ENCODE data around the gene C20orf144.

DNA sequence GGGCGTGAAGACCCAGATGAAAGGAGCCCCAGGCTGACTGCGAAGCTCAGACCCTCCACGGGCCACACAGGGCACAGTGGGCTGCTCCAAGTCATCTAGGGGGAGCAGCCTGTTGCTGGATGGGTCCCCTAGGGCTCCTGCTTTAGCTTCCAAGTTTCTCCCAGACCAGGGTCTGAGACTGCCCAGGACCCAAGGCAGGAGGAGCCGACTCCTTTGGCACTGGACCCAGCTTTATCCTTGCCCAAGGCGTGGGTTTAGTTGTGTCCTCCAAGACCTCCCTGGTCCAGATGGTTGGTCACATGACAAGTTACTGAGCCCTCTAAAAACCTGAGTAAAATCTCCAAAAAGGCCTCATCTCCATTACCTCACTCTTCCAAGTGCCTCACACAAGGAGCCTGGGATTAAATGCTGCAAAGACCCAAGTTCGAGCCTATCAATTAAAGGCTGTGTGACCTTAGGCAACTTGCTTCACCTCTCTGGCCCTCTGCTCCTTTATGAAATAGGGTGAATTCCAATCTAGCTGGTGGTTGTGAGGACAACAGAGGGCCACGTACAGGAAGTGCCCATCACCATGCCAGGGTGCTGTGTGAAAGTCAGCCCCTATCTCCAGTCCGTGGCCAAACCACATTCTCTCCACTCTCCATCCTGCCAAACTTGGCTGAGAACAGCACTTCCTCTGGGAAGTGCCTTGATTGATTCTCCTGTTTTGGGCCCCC is 9.6 kb downstream of the C20orf144 start:
- TF ChIP-seq CTCF (IDR thresholded peaks at IDR 0.05) (no peak), EP300 (IDR thresholded peaks at IDR 0.05; ENCODE audit: low read depth) (no peak), POLR2A (IDR thresholded peaks at IDR 0.05) (no peak), POLR2AphosphoS5 (IDR thresholded peaks at IDR 0.05) (no peak)

Data from transverse colon (tissue), 4 donors.